Panc1 (cell line): ENCODE results near the gene CFL2.

Source experiments
- POLR2AphosphoS5 ChIP-seq: IDR thresholded peaks from 2 replicates; pipeline ENCODE4 v1.6.1; 2012; ENCODE audit warnings: mild to moderate bottlenecking, low read depth, low read length, moderate library complexity
- SIN3A ChIP-seq: IDR thresholded peaks from 2 replicates; pipeline ENCODE4 v1.6.1; 2012; ENCODE audit warnings: low read depth, mild to moderate bottlenecking, low read length, moderate library complexity, borderline replicate concordance; ENCODE audit not compliant: insufficient read depth
- TF ChIP-seq, protein P1 (sequence below): fragments of 450-650 bp; IDR thresholded peaks from 2 replicates; pipeline ENCODE4 v1.5.1; 2017; ENCODE audit warnings: mild to moderate bottlenecking
- TF ChIP-seq, protein P2 (sequence below), 2 experiments: IDR thresholded peaks; 2 replicates each; pipeline ENCODE4 v1.6.1; 2011 to 2012; ENCODE audit warnings: low read depth in 2 of 2, control low read depth in 1 of 2, low read length in 1 of 2, mild to moderate bottlenecking in 1 of 2, moderate library complexity in 1 of 2; ENCODE audit not compliant: insufficient read depth in 1 of 2

DNA sequence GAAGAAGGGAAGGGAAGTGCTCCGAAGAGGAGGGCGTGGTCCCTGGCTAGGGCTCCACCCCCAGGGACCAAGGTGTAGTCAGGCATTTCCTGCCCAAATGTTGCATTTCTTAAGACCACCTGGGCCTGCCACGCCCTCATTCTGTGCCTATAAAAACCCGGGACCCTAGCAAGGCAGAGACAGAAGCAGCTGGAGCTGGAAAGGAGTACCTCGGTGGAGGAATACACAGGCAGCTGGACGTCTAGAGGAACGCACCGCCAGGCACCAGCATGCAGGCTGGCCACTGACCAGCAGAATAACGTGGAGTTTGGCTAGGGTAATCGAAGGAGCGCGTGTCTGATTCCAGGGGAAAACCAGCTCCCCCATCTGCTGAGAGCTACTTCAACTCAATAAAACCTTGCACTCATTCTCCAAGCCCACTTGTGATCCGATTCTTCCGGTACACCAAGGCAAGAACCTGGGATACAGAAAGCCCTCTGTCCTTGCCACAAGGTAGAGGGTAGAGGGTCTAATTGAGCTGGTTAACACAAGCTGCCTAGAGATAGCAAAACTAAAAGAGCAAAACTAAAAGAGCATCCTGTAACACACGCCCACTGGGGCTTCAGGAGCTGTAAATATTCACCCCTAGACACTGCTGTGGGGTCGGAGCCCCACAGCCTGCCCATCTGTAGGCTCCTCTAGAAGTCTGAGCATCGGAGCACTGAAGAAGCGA lies 21.0 kb downstream of the CFL2 start:
- TF ChIP-seq, protein P1, sequence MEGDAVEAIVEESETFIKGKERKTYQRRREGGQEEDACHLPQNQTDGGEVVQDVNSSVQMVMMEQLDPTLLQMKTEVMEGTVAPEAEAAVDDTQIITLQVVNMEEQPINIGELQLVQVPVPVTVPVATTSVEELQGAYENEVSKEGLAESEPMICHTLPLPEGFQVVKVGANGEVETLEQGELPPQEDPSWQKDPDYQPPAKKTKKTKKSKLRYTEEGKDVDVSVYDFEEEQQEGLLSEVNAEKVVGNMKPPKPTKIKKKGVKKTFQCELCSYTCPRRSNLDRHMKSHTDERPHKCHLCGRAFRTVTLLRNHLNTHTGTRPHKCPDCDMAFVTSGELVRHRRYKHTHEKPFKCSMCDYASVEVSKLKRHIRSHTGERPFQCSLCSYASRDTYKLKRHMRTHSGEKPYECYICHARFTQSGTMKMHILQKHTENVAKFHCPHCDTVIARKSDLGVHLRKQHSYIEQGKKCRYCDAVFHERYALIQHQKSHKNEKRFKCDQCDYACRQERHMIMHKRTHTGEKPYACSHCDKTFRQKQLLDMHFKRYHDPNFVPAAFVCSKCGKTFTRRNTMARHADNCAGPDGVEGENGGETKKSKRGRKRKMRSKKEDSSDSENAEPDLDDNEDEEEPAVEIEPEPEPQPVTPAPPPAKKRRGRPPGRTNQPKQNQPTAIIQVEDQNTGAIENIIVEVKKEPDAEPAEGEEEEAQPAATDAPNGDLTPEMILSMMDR: no peak
- TF ChIP-seq POLR2AphosphoS5 (no peak), SIN3A (no peak)
- TF ChIP-seq, protein P2, sequence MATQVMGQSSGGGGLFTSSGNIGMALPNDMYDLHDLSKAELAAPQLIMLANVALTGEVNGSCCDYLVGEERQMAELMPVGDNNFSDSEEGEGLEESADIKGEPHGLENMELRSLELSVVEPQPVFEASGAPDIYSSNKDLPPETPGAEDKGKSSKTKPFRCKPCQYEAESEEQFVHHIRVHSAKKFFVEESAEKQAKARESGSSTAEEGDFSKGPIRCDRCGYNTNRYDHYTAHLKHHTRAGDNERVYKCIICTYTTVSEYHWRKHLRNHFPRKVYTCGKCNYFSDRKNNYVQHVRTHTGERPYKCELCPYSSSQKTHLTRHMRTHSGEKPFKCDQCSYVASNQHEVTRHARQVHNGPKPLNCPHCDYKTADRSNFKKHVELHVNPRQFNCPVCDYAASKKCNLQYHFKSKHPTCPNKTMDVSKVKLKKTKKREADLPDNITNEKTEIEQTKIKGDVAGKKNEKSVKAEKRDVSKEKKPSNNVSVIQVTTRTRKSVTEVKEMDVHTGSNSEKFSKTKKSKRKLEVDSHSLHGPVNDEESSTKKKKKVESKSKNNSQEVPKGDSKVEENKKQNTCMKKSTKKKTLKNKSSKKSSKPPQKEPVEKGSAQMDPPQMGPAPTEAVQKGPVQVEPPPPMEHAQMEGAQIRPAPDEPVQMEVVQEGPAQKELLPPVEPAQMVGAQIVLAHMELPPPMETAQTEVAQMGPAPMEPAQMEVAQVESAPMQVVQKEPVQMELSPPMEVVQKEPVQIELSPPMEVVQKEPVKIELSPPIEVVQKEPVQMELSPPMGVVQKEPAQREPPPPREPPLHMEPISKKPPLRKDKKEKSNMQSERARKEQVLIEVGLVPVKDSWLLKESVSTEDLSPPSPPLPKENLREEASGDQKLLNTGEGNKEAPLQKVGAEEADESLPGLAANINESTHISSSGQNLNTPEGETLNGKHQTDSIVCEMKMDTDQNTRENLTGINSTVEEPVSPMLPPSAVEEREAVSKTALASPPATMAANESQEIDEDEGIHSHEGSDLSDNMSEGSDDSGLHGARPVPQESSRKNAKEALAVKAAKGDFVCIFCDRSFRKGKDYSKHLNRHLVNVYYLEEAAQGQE (IDR thresholded peaks at IDR 0.05; ENCODE audit: insufficient read depth in 1 of 2, low read depth in 2 of 2, low read length in 1 of 2): no peak
